Measurements from ENCODE around the gene GPNMB.

Gene GPNMB

GRCh38 chr7:23211589-23211988 is 35.0 kb upstream of the GPNMB start:
- H3K9me3 ChIP-seq (ENCODE audit: control insufficient read depth, low read length), result no peaks in the 10 kb centered on the region
- 91 to 94% methylated on average over 11 of the region's 11 CpGs for WGBS, 2 experiments
- H3K4me1 ChIP-seq (ENCODE audit: control insufficient read depth, insufficient read depth, low read length), result no peaks in the 10 kb centered on the region
- no peaks in the 10 kb centered on the region for H3K36me3 ChIP-seq (ENCODE audit: control insufficient read depth, insufficient read depth, low read length)
- H3K27ac ChIP-seq (ENCODE audit: insufficient read depth, low read depth, low read length, poor library complexity, severe bottlenecking), result no peak overlapping the region
- H3K4me3 ChIP-seq (ENCODE audit: insufficient read depth, low read depth, low read length), result no peak overlapping the region
- no peaks in the 10 kb centered on the region for H3K27me3 ChIP-seq (ENCODE audit: control insufficient read depth, insufficient read depth, low read length, poor library complexity, severe bottlenecking)

DNA sequence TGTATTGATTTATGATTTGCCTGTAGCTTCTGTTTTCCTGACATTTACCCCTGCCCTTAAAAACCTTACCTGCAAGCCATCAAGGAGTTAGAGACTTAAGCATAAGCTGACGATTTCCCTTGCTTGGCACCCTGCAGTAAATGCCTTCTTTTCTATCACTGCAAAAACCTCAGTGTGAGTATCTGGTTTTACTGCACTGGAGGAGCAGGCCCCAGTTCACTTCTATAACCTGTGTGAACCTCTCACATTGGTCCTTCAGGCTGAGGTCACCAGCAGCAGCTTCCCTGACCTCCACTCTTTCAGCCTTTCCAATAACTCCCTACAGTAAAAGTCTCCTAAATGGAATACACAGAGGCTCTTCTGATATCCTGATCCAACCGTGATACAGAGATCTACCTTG is 34.2 kb upstream of the GPNMB start:
- no peaks in the 10 kb centered on the region for H3K4me1 ChIP-seq (ENCODE audit: control insufficient read depth, insufficient read depth, low read length)
- H3K36me3 ChIP-seq (ENCODE audit: control insufficient read depth, insufficient read depth, low read length), result no peaks in the 10 kb centered on the region
- no peak overlapping the region for H3K4me3 ChIP-seq (ENCODE audit: insufficient read depth, low read depth, low read length)
- no peak overlapping the region for H3K27ac ChIP-seq (ENCODE audit: insufficient read depth, low read depth, low read length, poor library complexity, severe bottlenecking)
- WGBS, 2 experiments, result 87 to 89% methylated on average over 2 of the region's 2 CpGs
- H3K27me3 ChIP-seq (ENCODE audit: control insufficient read depth, insufficient read depth, low read length, poor library complexity, severe bottlenecking), result no peaks in the 10 kb centered on the region
- no peaks in the 10 kb centered on the region for H3K9me3 ChIP-seq (ENCODE audit: control insufficient read depth, low read length)

GRCh38 chr7:23212841-23213240 is 33.7 kb upstream of the GPNMB start:
- Histone ChIP-seq H3K27me3 (ENCODE audit: control insufficient read depth, insufficient read depth, low read length, poor library complexity, severe bottlenecking) (no peaks in the 10 kb centered on the region), H3K4me3 (ENCODE audit: insufficient read depth, low read depth, low read length) (no peak overlapping the region), H3K36me3 (ENCODE audit: control insufficient read depth, insufficient read depth, low read length) (no peaks in the 10 kb centered on the region), H3K4me1 (ENCODE audit: control insufficient read depth, insufficient read depth, low read length) (no peaks in the 10 kb centered on the region), H3K27ac (ENCODE audit: insufficient read depth, low read depth, low read length, poor library complexity, severe bottlenecking) (no peak overlapping the region), H3K9me3 (ENCODE audit: control insufficient read depth, low read length) (no peaks in the 10 kb centered on the region)
- 93 to 100% methylated on average over 3 to 4 of the region's 4 CpGs for WGBS, 2 experiments

- Histone ChIP-seq H3K4me3 (ENCODE audit: insufficient read depth, low read depth, low read length) (no peak overlapping the region), H3K9me3 (ENCODE audit: control insufficient read depth, low read length) (no peaks in the 10 kb centered on the region), H3K27ac (ENCODE audit: insufficient read depth, low read depth, low read length, poor library complexity, severe bottlenecking) (no peak overlapping the region), H3K4me1 (ENCODE audit: control insufficient read depth, insufficient read depth, low read length) (no peaks in the 10 kb centered on the region), H3K36me3 (ENCODE audit: control insufficient read depth, insufficient read depth, low read length) (no peaks in the 10 kb centered on the region), H3K27me3 (ENCODE audit: control insufficient read depth, insufficient read depth, low read length, poor library complexity, severe bottlenecking) (no peaks in the 10 kb centered on the region)
- 92 to 97% methylated on average over 11 of the region's 11 CpGs for WGBS, 2 experiments
Measured at GRCh38 chr7:23213755-23214154, 32.8 kb upstream of the GPNMB start.

- 92 to 94% methylated on average over 5 of the region's 5 CpGs for WGBS, 2 experiments
- H3K27me3 ChIP-seq (ENCODE audit: control insufficient read depth, insufficient read depth, low read length, poor library complexity, severe bottlenecking), result no peaks in the 10 kb centered on the region
- H3K4me1 ChIP-seq (ENCODE audit: control insufficient read depth, insufficient read depth, low read length), result no peaks in the 10 kb centered on the region
- H3K4me3 ChIP-seq (ENCODE audit: insufficient read depth, low read depth, low read length), result no peak overlapping the region
- no peaks in the 10 kb centered on the region for H3K36me3 ChIP-seq (ENCODE audit: control insufficient read depth, insufficient read depth, low read length)
- no peaks in the 10 kb centered on the region for H3K9me3 ChIP-seq (ENCODE audit: control insufficient read depth, low read length)
- no peak overlapping the region for H3K27ac ChIP-seq (ENCODE audit: insufficient read depth, low read depth, low read length, poor library complexity, severe bottlenecking)
Measured at GRCh38 chr7:23214423-23214822, 32.2 kb upstream of the GPNMB start.

- H3K4me1 ChIP-seq (ENCODE audit: control insufficient read depth, insufficient read depth, low read length), result peaks cover under 1% of the 10 kb centered on the region
- H3K36me3 ChIP-seq (ENCODE audit: control insufficient read depth, insufficient read depth, low read length), result no peaks in the 10 kb centered on the region
- H3K9me3 ChIP-seq (ENCODE audit: control insufficient read depth, low read length), result no peaks in the 10 kb centered on the region
- WGBS, 2 experiments, result 94 to 100% methylated on average over 1 to 3 of the region's 6 CpGs
- no peaks in the 10 kb centered on the region for H3K27me3 ChIP-seq (ENCODE audit: control insufficient read depth, insufficient read depth, low read length, poor library complexity, severe bottlenecking)
- no peak overlapping the region for H3K4me3 ChIP-seq (ENCODE audit: insufficient read depth, low read depth, low read length)
- H3K27ac ChIP-seq (ENCODE audit: insufficient read depth, low read depth, low read length, poor library complexity, severe bottlenecking), result no peak overlapping the region
Measured at GRCh38 chr7:23214938-23215337, 31.6 kb upstream of the GPNMB start.

DNA sequence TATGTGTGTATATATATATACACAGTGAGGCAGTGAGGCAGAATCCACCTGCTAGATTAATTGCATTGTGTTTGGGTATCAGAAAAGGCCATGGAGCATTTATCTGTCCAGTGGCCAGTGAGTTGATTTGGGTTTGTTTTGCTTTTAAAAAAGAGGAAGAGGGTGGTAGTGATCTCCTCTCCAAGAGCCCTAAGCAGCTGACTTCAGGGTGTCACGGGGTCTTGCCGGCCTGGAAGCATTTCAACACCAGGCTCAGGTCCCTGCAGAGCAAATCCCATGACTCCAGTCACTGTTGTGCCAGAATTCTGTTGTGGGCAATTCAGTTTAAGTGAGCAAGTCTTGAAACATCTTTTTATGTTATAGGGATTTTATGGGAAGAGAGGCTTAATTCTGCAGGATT is 30.6 kb upstream of the GPNMB start:
- 93 to 95% methylated on average over 2 of the region's 2 CpGs for WGBS, 2 experiments
- Histone ChIP-seq H3K36me3 (ENCODE audit: control insufficient read depth, insufficient read depth, low read length) (no peaks in the 10 kb centered on the region), H3K9me3 (ENCODE audit: control insufficient read depth, low read length) (no peaks in the 10 kb centered on the region)

GRCh38 chr7:23218196-23218595 is 28.4 kb upstream of the GPNMB start:
- H3K9me3 ChIP-seq (ENCODE audit: control insufficient read depth, low read length), result no peaks in the 10 kb centered on the region
- 73 to 74% methylated on average over 3 of the region's 3 CpGs for WGBS, 2 experiments
- no peaks in the 10 kb centered on the region for H3K27me3 ChIP-seq (ENCODE audit: control insufficient read depth, insufficient read depth, low read length, poor library complexity, severe bottlenecking)
- no peak overlapping the region for H3K4me3 ChIP-seq (ENCODE audit: insufficient read depth, low read depth, low read length)
- H3K27ac ChIP-seq (ENCODE audit: insufficient read depth, low read depth, low read length, poor library complexity, severe bottlenecking), result no peak overlapping the region
- peaks cover 22% of the 10 kb centered on the region for H3K4me1 ChIP-seq (ENCODE audit: control insufficient read depth, insufficient read depth, low read length)
- no peaks in the 10 kb centered on the region for H3K36me3 ChIP-seq (ENCODE audit: control insufficient read depth, insufficient read depth, low read length)

More for the DNA sequence above, 30.6 kb upstream of the GPNMB start:
- Histone ChIP-seq H3K4me1 (ENCODE audit: control insufficient read depth, insufficient read depth, low read length) (peaks cover 9% of the 10 kb centered on the region), H3K27me3 (ENCODE audit: control insufficient read depth, insufficient read depth, low read length, poor library complexity, severe bottlenecking) (no peaks in the 10 kb centered on the region), H3K27ac (ENCODE audit: insufficient read depth, low read depth, low read length, poor library complexity, severe bottlenecking) (no peak overlapping the region), H3K4me3 (ENCODE audit: insufficient read depth, low read depth, low read length) (no peak overlapping the region)

DNA sequence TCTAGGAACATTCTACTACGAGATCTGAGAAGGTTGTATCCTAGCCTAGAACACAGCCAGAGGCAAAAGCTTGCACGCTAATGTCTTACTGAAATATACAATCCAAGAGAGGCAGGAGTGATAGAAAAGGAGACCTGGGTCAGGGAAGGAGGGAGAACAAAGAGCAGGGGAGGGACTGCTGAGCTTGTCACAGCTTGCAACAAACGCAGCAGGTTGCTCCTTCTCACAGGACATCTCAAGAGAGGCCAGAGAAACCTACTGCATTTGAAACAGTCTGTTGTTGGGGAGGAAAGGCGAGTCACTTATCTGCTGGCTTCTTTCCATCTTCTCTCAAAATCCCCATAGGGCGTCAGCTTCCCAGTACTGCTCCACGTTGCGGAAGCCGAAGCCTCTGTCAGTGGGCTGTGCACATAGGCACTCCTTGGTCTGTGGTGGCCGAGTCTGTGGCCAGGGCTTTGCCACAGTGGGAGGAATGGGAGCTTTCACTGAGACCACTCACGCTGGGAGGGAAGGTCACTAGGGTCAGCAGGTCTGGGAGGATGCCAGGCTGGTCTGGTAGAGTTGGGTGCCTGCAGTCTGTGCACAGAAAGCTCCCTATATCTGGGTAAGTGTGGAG is 25.8 kb upstream of the GPNMB start:
- WGBS, 2 experiments, result 66 to 69% methylated on average over 10 of the region's 10 CpGs

DNA sequence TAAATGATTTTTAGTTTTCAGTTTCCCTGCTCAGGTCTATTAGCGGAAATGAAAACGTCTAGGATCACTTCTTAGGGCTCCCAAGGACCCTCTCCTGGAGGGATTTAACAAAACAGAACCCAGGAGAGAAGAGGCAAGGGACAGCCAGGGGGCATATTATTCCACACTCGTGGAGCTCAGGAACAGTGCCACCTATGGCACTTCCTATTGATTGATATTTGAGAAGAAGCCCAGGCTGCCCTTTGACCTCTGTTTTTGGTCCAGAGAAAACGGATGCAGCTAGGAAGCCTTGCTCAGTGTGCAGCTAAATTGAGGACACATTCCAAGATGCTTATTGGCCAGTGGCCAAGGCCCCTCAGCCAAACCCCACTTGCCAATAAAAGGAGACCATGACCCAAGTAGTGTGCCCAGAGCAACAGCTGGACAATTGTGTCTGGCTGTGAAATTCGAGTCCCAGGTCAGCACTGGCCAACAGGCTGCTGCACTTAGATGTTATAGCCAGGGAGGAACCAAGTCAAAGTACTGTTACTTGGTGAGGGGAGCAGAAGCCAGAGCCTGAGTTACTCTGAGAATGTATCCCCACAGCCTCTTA is 24.0 kb upstream of the GPNMB start:
- no peak overlapping the region for H3K4me3 ChIP-seq (ENCODE audit: insufficient read depth, low read depth, low read length)
- 76% methylated on average over 5 of the region's 5 CpGs for WGBS, 2 experiments
- no peaks in the 10 kb centered on the region for H3K9me3 ChIP-seq (ENCODE audit: control insufficient read depth, low read length)
- H3K4me1 ChIP-seq (ENCODE audit: control insufficient read depth, insufficient read depth, low read length), result peaks cover 22% of the 10 kb centered on the region
- H3K27me3 ChIP-seq (ENCODE audit: control insufficient read depth, insufficient read depth, low read length, poor library complexity, severe bottlenecking), result no peaks in the 10 kb centered on the region
- peak overlapping the region; percentile 1 for H3K27ac ChIP-seq (ENCODE audit: insufficient read depth, low read depth, low read length, poor library complexity, severe bottlenecking)
- H3K36me3 ChIP-seq (ENCODE audit: control insufficient read depth, insufficient read depth, low read length), result no peaks in the 10 kb centered on the region

More for the DNA sequence above, 25.8 kb upstream of the GPNMB start:
- no peak overlapping the region for H3K27ac ChIP-seq (ENCODE audit: insufficient read depth, low read depth, low read length, poor library complexity, severe bottlenecking)
- H3K4me3 ChIP-seq (ENCODE audit: insufficient read depth, low read depth, low read length), result no peak overlapping the region
- no peaks in the 10 kb centered on the region for H3K36me3 ChIP-seq (ENCODE audit: control insufficient read depth, insufficient read depth, low read length)
- H3K27me3 ChIP-seq (ENCODE audit: control insufficient read depth, insufficient read depth, low read length, poor library complexity, severe bottlenecking), result no peaks in the 10 kb centered on the region
- peaks cover 22% of the 10 kb centered on the region for H3K4me1 ChIP-seq (ENCODE audit: control insufficient read depth, insufficient read depth, low read length)
- H3K9me3 ChIP-seq (ENCODE audit: control insufficient read depth, low read length), result no peaks in the 10 kb centered on the region
